A549 (cell line): ENCODE measurements around the gene GNPDA1. TPM values are rescaled to one million over a fixed set of nuclear protein-coding genes. Genes with fewer than 3 reads are reported as not detected.
"Not testable (repeated sequence)": the region's sequence is repeated elsewhere in the genome, so short reads cannot be mapped to it uniquely, and the experiment has no call there.

Source experiments
- ATAC-seq, 2 experiments: fragments of 200-7000 bp in 1 of 2; fragments of >200 bp in 1 of 2; cut with Nextera tagmentation in 1 of 2; cut with Tn5 transposase in 1 of 2; 3 replicates each; pipeline versions ENCODE4 v1.8.0 to v1.9.1; 2018 to 2020; ENCODE audit warnings: mild to moderate bottlenecking in 1 of 2, moderate library complexity in 1 of 2
- CTCF ChIA-PET: fragments of 300-600 bp; sonication (Branson Sonifier 250); formaldehyde crosslinking; extraction: SDS; loops from one replicate; lab custom pipeline; 2021; ENCODE audit warnings: antibody characterized with exemption, inconsistent platforms; lab: Yijun Ruan, JAX
- POLR2A ChIA-PET: fragments of 350-600 bp; formaldehyde crosslinking; extraction: SDS; loops from one replicate; lab custom pipeline; 2021; ENCODE audit warnings: antibody characterized with exemption, inconsistent platforms; lab: Yijun Ruan, JAX
- DNase-seq, 2 experiments: peaks; one replicate each; pipeline versions ENCODE4 v3.0.0 to v3.0.0-alpha.2; 2011 to 2016; ENCODE audit warnings: low read depth in 1 of 2, low spot score in 1 of 2
- FAIRE-seq: peaks from 2 replicates; lab custom pipeline; 2011; peaks lifted over from hg19 to GRCh38; lab: Jason Lieb, UNC
- H3K27ac ChIP-seq, 2 experiments: fragments of >200 bp; sonication (Bioruptor Twin); formaldehyde crosslinking; 3 replicates each; pipeline ENCODE4 v1.5.1; 2016 to 2017
- H3K4me1 ChIP-seq: fragments of >200 bp; sonication (Bioruptor Twin); formaldehyde crosslinking; 3 replicates; pipeline ENCODE4 v1.6.1; 2016
- H3K4me2 ChIP-seq: fragments of >200 bp; sonication (Bioruptor Twin); formaldehyde crosslinking; 3 replicates; pipeline ENCODE4 v1.6.1; 2016
- H3K4me3 ChIP-seq: fragments of >200 bp; sonication (Bioruptor Twin); formaldehyde crosslinking; 3 replicates; pipeline ENCODE4 v1.5.1; 2016
- H3K9me3 ChIP-seq: fragments of >200 bp; sonication (Bioruptor Twin); formaldehyde crosslinking; 3 replicates; pipeline ENCODE4 v1.6.1; 2016
- CBX2 ChIP-seq: fragments of 200-600 bp; sonication (generic); IDR thresholded peaks from 2 replicates; pipeline ENCODE4 v1.6.1; 2016; ENCODE audit warnings: low read depth, mild to moderate bottlenecking, borderline replicate concordance
- CEBPB ChIP-seq, 2 experiments: fragments of >200 bp in 1 of 2; sonication (Bioruptor Twin) in 1 of 2; formaldehyde crosslinking in 1 of 2; IDR thresholded peaks; 2 replicates each; pipeline ENCODE4 v1.6.1; 2012 to 2016
- CHD4 ChIP-seq: fragments of 200-600 bp; sonication (generic); IDR thresholded peaks from 2 replicates; pipeline ENCODE4 v1.6.1; 2016; ENCODE audit warnings: antibody characterized with exemption, mild to moderate bottlenecking, borderline replicate concordance
- E2F6 ChIP-seq: IDR thresholded peaks from 2 replicates; pipeline ENCODE4 v1.6.1; 2012; ENCODE audit warnings: low read depth, borderline replicate concordance
- ELK1 ChIP-seq: fragments of 150-350 bp; IDR thresholded peaks from 2 replicates; pipeline ENCODE4 v1.6.1; 2014; ENCODE audit warnings: low read depth, mild to moderate bottlenecking, low read length
- FOSL2 ChIP-seq, 2 experiments: fragments of 450-650 bp in 1 of 2; fragments of >200 bp in 1 of 2; sonication (Bioruptor Twin) in 1 of 2; formaldehyde crosslinking; IDR thresholded peaks; 2 replicates each; pipeline versions ENCODE4 v1.5.0 to v1.6.1; 2016 to 2020; ENCODE audit warnings: mild to moderate bottlenecking in 1 of 2, moderate library complexity in 1 of 2
- HMGXB4 ChIP-seq: fragments of 250-450 bp; sonication (Bioruptor Pico); IDR thresholded peaks from 2 replicates; pipeline ENCODE4 v1.5.0; 2021; ENCODE audit warnings: mild to moderate bottlenecking, moderate library complexity, borderline replicate concordance
- JUN ChIP-seq, 2 experiments: fragments of >200 bp; sonication (Bioruptor Twin); formaldehyde crosslinking; IDR thresholded peaks; 2 replicates in 1 of 2; 3 replicates in 1 of 2; pipeline ENCODE4 v1.6.1; 2016 to 2017
- MAFK ChIP-seq: fragments of 450-650 bp; IDR thresholded peaks from 2 replicates; pipeline ENCODE4 v1.6.1; 2014; ENCODE audit not compliant: partially characterized antibody
- PBX3 ChIP-seq: IDR thresholded peaks from 2 replicates; pipeline ENCODE4 v1.6.1; 2012
- RARB ChIP-seq: fragments of 250-450 bp; sonication (Bioruptor Pico); IDR thresholded peaks from 2 replicates; pipeline ENCODE4 v1.8.0; 2021; ENCODE audit warnings: mild to moderate bottlenecking, moderate library complexity
- SREBF2 ChIP-seq: fragments of 450-650 bp; IDR thresholded peaks from 2 replicates; pipeline ENCODE4 v1.6.1; 2014; ENCODE audit warnings: mild to moderate bottlenecking, moderate library complexity
- TP53 ChIP-seq: fragments of 250-450 bp; sonication (Bioruptor Pico); IDR thresholded peaks from 2 replicates; pipeline ENCODE4 v1.5.0; 2021; ENCODE audit warnings: mild to moderate bottlenecking, moderate library complexity
- ZNF302 ChIP-seq: fragments of 250-450 bp; sonication (Bioruptor Pico); IDR thresholded peaks from 2 replicates; pipeline ENCODE4 v1.9.0; 2021; ENCODE audit warnings: inconsistent platforms, mild to moderate bottlenecking, moderate library complexity
- WGBS: methylation state at CpG from one replicate; pipeline ENCODE4 v1.1.6; 2017; ENCODE audit errors: missing lambda C conversion rate; 5-methylcytosine and 5-hydroxymethylcytosine counted together
- polyA plus RNA-seq, 4 experiments: library from polyadenylated mRNA; depleted of rRNA in 3 of 4; stranded (reverse); fragments of >200 nt; fragmentation: RNase III in 1 of 4; extraction: RNeasy Plus Mini Kit Qiagen cat#74134 plus additional on column Dnase treatment in 1 of 4; gene quantifications; 2 replicates in 3 of 4; 3 replicates in 1 of 4; pipeline ENCODE4 v1.2.3, GENCODE V29; 2011 to 2017

Gene GNPDA1
- polyA plus RNA-seq, 2 of the 4 experiments (the other 2 are of a cell fraction), result 17.1 to 53.2 TPM

GRCh38 chr5:142048272-142048671, 35.4 kb upstream of the GNPDA1 start (continued):
- TF ChIP-seq CHD4, result no peak
- TF ChIP-seq, all 56 proteins: peak for 0

GRCh38 chr5:142046191-142046590, 33.4 kb upstream of the GNPDA1 start:
- DNase-seq (no peak), ATAC-seq (no peak), FAIRE-seq (no peak)
- WGBS, result 71% methylated on average over 7 of the region's 7 CpGs
- ChIA-PET CTCF (no interaction called here), POLR2A (no interaction called here)
- no peaks in the 10 kb centered on the region for H3K4me1 ChIP-seq
- H3K9me3 ChIP-seq, result peaks cover 4% of the 10 kb centered on the region; the same call in 1 of the 3 replicates
- H3K27ac ChIP-seq, result no peak overlapping the region
- H3K4me3 ChIP-seq, result no peak overlapping the region
- TF ChIP-seq MAFK, result peak; percentile 32
- TF ChIP-seq HMGXB4 (CRISPR knock-in tag), result no peak
- no peak for TF ChIP-seq SREBF2
- no peak overlapping the region for H3K4me2 ChIP-seq

GRCh38 chr5:142040881-142041280, 28.1 kb upstream of the GNPDA1 start:
- H3K9me3 ChIP-seq, H3K27ac ChIP-seq, FAIRE-seq, CTCF ChIA-PET, DNase-seq, H3K4me3 ChIP-seq, H3K4me2 ChIP-seq, ATAC-seq, POLR2A ChIA-PET, H3K4me1 ChIP-seq: not testable (repeated sequence)
- 85% methylated on average over 6 of the region's 6 CpGs for WGBS

GRCh38 chr5:142040285-142040684, 27.5 kb upstream of the GNPDA1 start:
- Histone ChIP-seq H3K4me3 (no peak overlapping the region), H3K9me3 (peaks cover 4% of the 10 kb centered on the region; the same call in 1 of the 3 replicates), H3K4me1 (no peaks in the 10 kb centered on the region), H3K27ac (no peak overlapping the region), H3K4me2 (no peak overlapping the region)
- 61% methylated on average over 2 of the region's 2 CpGs for WGBS
- CTCF ChIA-PET, result no interaction called here
- POLR2A ChIA-PET, result no interaction called here
- no peak for FAIRE-seq
- TF ChIP-seq RARB (CRISPR knock-in tag) (no peak), FOSL2 (IDR thresholded peaks at IDR 0.05) (no peak), FOSL2 (CRISPR knock-in tag; IDR thresholded peaks at IDR 0.05) (no peak), PBX3 (no peak), JUN (IDR thresholded peaks at IDR 0.05) (no peak), ZNF302 (CRISPR knock-in tag) (no peak), CHD4 (no peak), TP53 (CRISPR knock-in tag) (no peak), CBX2 (no peak), ELK1 (no peak), CEBPB (IDR thresholded peaks at IDR 0.05) (no peak), E2F6 (no peak)
- ATAC-seq, result no peak
- no peak for DNase-seq
